NAMALWA (cell line): ENCODE measurements around the gene ZNF837.

Experiments
- DNase-seq: peaks from one replicate; pipeline ENCODE4 v3.0.0-alpha.2; 2015; ENCODE audit warnings: low spot score

ZNF837 gene

GRCh38 chr19:58368561-58369360, 12.1 kb downstream of the ZNF837 start:
- no peak for DNase-seq

- DNase-seq: no peak
Measured at GRCh38 chr19:58367698-58368454, 13.0 kb downstream of the ZNF837 start.

DNA sequence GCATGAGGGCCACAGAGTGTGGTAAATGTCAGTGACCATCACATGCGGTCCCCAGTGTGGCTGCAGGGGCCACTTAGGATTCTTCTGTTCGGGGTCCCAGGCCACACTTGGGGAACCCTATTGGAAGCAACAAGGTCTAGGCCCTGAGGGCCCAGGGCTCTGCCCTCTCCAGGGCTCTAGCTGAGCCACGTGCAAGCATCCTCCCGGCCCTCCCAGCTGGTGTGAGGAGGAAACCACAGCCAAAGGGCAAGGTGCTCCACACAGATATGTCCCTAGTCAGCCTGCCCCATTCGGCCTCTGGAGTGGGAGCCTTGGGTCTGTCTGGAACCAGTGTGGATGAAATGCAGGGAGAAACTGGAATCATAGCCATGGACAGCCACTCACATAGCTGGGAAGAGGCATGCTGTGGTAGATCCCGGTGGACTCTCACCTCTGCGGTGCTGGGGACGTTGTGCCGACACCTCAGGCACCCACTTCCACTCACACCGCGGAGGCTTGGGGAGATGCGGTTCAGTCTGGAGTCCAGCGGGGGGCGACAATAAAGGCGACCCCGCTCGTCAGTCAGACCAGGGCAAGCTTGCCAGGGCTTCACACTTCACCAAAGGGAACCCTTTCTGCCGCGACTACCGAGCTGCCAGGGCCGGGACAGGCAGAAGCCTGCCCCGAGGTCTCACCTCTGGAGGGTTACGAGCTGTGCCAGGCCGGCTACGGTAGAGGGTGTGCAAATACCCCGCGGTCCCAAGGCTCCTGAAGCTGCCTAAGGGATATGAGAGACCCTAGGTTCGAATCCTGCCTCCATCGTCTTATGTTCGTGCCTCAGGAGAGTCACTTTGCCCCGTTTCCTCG, 14.0 kb downstream of the ZNF837 start:
- DNase-seq: no peak

GRCh38 chr19:58364146-58364545, 16.7 kb downstream of the ZNF837 start:
- peak; percentile 71 for DNase-seq

DNA sequence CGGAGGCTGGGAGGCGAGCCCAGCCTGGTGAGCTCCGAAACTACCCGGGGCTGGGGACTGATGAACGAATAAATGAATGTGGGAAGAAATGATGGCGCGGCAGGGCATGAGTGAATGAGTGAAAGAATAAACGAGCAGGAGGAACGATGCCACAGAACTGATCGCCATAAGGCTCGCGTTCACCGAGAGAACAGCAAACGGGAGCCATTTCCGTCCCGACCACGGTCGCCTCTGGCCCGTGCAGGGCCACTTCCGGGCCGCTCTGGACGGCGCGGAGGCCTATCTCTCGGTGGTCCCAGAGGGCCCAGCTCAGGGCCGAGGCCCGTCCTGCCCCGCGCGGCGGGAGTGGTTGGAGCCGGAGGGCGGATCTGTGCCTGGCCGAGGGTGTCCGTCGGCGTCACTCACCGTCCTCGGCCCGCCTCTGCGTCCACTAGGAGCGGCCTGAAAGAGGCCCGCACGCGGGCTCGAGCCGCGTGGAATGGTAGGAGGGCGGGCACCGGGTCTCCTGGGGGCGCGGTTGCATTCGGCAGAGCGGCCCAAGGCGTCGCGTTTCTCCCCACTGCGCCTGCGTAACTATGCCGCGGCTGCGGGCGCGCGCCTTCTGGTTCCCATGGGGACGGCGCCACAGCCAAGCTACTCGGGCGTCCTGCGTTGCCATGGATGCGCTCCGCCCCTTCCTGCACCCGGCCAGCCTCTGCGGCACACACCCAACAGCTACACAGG, 18.4 kb downstream of the ZNF837 start, which contains the start of gene ZNF497:
ZNF497 (minus strand) TSS at position 480 of the 723 bp plus-strand sequence. CDS start 5,116 bp downstream, outside the sequence.
- peak; percentile 97 for DNase-seq

- DNase-seq: no peak
Measured at GRCh38 chr19:58361900-58362271, 18.9 kb downstream of the ZNF837 start.

- no peak for DNase-seq
Measured at GRCh38 chr19:58357481-58358145, 23.2 kb downstream of the ZNF837 start.

- DNase-seq: no peak
Measured at GRCh38 chr19:58356766-58357480, 23.9 kb downstream of the ZNF837 start.

- no peak for DNase-seq
Measured at GRCh38 chr19:58355908-58356765, 24.7 kb downstream of the ZNF837 start.

GRCh38 chr19:58355215-58355796, 25.5 kb downstream of the ZNF837 start:
- DNase-seq: no peak

- DNase-seq: no peak
Measured at GRCh38 chr19:58354478-58355030, 26.3 kb downstream of the ZNF837 start.

DNA sequence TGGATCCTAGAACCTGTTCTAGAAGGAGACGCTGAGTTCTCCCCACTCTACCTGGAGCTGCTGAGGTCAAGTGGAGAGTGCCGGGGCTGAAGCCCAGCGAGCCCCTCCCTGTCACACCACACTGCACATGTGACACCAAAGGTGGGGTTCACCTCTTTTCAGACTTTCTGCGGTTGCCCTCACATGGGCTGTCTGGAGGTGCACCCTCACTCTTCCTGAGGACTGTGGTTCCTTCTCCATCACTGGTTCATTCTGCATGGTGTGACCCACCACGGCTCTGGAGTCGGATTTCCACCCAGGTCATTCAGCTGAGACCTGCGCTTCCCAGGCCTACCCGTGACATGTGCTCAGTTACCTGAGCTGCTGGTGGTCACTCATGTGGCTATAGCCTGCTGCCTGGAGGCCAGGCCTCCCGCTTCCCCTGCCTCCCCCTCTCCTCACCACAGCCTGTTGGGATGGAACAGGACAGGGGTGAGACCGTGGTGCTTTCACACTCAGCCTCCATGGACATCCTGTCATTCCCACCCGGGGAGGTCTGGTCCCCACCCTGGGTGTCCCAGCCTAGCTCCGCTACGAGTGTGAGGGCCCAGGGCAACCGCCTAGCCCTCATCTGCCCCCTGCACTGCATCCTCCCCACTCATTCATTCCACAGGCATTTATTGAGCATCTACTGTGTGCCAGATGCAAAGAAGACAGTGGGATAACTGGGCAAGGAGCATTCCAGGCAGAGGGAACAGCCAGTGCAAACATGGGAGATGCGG, 26.9 kb downstream of the ZNF837 start:
- no peak for DNase-seq

- no peak for DNase-seq
Measured at GRCh38 chr19:58352760-58353671, 27.8 kb downstream of the ZNF837 start, which contains the start of gene A1BG. Gene A1BG (minus strand): TSS chr19:58353492. CDS start chr19:58353437, 55 bp downstream.

DNA sequence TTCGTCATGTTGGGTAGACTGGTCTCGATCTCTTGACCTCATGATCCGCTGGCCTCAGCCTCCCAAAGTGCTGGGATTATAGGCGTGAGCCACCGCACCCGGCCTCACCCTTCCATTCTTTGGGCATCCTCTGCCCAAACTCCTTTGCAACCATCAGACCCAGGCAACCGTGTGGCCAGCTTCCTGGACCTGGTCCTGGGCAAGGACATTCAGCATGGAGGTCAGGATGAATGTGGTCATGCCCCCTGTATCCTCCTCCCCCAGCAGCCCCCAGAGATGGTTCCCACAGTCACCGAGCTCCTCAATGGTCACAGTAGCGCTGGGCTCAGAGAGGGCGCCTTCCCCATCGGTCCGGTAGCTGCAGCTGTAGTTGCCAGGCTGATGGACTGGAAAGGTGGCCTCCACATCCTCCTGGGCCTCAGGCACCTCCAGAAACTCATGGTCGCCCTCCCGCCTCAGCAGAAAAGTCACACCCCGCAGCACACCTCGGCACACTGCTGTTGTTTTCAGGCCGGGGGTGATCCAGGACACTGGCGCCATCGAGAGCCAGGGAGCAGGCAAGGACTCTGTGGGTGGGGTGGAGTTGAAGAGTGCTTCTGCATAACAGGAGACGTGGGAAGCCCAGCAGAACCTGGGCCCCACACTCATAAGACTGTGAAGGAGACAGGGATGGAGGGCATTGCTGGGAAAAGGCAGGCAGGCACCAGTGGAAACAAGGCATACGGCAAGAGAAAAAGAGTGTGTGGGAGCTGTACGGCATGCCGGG, 28.7 kb downstream of the ZNF837 start:
- DNase-seq: no peak

DNA sequence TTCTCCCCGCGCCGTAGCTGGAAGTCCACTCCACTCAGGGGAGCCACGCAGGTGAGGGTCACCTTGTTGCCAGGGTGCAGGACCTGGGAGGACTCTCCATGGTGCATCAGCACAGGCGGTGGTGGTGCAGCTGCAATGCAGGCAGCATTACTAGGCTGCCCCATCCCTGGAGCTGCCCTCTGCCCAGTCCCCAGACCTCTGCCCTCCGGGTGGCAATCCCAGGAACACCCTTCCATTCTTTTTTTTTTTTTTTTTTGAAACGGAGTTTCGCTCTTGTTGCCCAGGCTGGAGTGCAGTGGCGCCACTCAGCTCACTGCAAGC, 29.3 kb downstream of the ZNF837 start:
- DNase-seq: no peak

GRCh38 chr19:58350871-58351557, 29.8 kb downstream of the ZNF837 start:
- DNase-seq: no peak
